ENCODE results near the gene CD200R1.
A peak's percentile ranks its signal among the peaks of the same experiment; 100 is the strongest.

Gene CD200R1, protein sequence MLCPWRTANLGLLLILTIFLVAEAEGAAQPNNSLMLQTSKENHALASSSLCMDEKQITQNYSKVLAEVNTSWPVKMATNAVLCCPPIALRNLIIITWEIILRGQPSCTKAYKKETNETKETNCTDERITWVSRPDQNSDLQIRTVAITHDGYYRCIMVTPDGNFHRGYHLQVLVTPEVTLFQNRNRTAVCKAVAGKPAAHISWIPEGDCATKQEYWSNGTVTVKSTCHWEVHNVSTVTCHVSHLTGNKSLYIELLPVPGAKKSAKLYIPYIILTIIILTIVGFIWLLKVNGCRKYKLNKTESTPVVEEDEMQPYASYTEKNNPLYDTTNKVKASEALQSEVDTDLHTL

GRCh38 chr3:112974894-112975293 is at the start of gene CD200R1:
CD200R1 (minus strand) TSS chr3:112975103; CDS start chr3:112974857, 246 bp downstream.
- no peak for DNase-seq

DNA sequence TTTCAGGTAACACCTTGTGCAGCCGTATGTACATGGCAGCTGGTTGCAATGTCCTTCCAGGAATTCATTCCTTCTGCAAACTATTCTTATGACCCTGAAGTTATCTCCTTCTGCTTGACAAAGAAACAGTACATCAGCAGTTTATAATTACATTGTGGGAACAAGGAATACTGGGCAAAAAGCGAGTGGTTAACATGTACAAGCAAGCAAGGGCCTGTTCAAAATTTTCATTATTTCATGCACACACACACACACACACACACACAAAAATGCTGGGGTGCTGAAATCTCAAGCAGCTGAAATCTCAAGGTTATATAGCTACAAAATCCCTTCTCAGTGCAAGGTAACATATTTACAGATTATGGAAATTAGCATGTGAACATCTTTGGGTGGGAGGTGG is 46.6 kb upstream of the CD200R1 start:
- no peak for DNase-seq

DNA sequence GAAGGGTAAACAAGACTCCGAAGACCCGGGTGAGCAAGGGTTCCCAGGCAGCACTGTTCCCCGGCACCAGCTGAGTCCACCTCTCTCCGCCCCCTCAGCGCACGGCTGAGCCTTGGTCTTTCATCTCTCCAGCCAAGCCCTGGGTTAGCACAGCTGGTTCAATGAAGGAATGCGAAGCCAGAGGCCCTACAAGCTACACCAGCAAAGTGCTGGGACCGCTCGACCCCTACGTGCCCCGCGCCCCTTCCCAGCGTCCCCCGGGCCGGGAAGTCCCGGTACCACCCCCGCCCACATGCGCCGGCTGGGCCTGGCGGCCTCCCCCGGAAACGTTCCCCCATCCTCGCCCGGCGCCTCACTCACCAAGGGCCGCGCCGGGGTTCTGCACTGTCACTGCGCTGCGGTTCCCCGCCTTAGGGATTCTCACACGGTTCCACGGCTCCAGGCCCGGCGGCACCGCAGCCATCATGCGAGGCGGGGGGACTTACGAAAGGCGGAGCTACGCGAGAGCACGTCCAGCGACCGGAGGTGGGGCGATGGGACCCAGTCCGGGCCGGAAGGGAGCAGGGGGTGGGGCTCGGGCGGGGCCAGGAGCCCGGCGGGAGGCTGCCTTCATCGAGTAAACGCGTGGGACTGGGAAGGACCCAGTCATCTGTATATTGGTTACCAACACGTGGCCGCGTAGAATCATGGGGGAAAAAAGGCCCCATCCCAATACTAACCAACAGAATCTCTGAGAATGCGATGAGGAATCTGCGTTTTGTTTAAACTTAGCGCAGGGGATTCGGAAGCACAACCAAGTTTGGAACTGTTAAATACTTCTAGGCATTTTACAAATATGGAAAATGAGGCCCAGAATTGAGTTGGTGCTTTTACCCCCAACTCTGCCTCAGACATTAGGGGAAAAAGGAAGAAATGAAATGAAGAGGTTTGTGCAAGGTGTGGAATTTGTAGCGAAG is 44.6 kb upstream of the CD200R1 start:
- peak; percentile 97 for DNase-seq

DNA sequence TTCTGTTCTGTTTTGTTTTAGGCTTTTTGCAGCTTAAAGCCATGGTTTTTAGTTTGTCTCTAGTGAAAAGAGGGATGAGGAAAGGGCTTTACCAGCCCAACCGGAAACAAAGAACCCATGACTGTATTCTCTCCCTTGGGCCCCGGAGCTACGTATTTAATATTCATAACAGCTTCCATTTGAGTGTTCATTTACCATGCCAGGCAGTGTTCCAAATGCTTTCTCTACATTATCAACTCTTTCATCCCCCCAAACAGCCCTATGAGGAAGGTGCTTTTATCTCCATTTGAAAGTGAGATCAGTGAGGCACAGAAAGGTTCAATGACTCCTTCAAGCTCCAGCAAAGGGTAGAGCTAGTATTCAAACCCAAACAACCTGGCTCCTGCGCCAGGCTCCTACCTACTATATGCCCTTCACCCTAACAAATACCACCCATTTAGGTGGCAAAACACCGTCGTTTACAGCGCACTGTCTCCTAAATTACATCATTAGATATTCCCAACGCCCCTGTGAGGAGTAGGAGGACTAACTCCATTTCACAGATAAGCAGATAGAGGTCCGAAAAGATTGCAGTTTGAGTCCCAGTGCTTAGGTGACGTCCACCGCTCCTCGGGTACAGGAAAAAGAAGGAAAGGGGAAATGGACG is 43.8 kb upstream of the CD200R1 start:
- peak; percentile 19 for DNase-seq

DNA sequence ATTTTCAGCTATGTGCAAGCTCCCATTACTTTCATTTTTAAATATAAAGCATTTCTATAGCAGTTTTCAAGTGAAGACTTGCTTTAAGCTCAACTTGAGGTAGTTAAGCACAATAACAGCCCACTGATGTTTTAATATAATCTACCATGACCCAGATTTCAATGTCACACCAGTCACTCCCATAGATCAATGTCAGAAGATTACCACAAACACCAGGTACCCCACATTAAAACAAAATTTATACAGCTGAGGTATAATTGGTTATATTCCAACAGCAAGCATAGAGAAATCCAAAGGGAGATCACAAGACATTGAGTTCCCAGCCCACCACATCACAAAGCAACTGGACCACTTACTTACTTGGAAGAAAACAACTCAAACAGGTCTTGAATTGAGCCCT is 38.7 kb upstream of the CD200R1 start:
- DNase-seq: no peak

DNA sequence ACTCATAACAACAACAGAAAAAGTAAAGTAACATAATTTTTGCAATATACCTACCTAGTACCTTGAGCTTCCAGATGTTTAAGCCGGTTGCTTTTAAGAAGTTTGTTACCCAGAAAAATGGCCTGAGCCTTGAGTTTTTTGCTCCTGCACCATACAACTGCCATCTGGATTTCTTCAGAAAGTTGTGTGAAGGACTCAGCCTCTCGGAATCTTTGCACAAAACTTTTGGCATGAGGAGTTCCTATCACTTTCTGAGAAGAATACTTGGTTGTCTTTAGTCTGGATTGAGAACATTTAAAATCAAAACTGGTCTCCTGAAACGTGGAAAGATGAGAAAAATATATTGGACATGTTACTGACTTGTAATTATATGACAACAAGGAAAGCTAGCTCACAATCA is 33.2 kb upstream of the CD200R1 start:
- no peak for DNase-seq

DNA sequence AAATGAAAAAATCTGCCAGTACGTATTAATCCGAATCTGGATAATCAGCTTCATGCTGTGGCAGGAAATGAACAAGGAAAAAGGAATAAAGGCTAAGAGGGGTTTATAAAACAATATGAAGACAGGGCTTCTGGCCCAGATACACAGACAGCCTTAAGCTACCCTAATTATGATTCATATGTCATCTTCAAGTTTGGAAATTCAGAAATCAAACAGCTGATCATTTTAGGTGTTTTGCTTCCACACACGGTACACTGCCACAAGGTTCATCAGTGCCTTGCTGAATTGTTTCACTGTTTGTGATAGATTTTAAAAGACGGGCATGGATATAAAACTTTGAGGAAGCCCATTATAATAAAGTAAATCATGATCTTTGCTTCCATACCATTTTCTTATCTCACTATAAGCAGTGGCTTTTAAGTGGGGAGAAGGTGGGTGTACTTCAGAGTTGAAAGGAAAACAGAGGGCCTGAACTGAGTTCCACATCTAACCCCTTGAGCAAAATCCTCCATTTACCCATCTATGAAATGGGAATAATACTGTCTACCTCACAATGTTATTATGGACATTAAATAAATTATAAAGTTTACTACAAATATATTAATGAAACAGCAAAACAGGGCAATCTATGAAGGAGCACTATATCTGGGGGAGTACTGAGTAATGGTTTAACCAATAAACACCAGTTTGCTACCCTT is 31.6 kb upstream of the CD200R1 start:
- DNase-seq: no peak

DNA sequence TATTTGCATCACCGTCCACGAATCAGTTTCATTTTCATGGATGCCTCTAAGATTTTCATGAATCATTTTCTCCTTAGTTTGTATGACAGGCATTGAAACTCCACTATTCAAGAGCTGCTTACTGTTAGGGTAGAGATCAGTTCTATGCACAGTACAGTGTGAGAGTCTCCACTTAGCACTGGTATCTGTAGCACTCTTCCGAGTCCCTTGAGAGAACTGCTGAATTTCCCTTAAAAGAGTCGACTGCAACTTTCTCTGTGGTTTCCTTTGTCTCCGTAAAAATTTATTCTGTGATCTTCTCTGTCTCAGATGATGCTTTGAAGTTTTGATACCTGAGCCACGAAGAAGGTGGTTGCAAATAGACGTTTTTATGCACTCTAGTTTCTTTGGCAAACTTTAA is 30.7 kb upstream of the CD200R1 start:
- no peak for DNase-seq

DNA sequence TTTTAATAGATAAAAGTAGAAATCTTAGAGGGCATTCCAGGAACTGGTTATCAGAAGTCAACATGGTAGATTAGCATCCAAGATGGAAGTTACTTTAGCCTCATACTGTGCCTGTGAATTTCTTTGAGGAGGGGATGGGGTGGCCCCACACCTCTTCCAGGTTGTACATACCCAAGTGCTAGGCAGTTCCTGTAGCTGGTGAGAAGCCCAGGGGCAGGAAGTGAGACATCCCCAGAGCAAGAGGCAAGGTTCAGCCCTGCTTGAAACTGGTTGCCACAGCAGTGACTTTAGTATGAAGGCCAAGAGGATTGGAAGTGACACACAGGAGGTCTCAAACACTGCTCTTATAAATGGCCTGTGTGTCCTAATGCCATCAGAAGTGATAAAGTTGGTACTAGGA is 27.8 kb upstream of the CD200R1 start:
- no peak for DNase-seq

GRCh38 chr3:113002037-113002436 is 27.1 kb upstream of the CD200R1 start:
- DNase-seq: no peak

DNA sequence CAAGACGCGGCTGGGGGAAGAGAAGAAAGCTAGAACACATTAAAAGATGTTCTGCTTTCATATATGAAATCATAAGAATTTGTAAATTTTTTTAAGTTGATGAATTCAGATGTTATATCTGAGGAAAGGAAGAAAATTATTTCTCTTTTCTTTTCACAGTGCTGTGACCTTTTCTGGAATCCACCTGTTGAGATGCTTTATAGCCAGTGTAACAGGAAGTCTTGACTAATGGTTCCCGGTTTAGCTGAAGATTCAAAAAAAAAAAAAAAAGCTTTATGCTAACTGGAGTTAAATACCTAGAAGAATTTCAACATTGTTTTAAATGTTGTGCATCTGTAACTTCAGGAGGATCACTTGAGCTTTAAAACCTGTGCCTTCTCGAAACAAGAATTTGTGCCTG is 25.8 kb upstream of the CD200R1 start:
- no peak for DNase-seq

DNA sequence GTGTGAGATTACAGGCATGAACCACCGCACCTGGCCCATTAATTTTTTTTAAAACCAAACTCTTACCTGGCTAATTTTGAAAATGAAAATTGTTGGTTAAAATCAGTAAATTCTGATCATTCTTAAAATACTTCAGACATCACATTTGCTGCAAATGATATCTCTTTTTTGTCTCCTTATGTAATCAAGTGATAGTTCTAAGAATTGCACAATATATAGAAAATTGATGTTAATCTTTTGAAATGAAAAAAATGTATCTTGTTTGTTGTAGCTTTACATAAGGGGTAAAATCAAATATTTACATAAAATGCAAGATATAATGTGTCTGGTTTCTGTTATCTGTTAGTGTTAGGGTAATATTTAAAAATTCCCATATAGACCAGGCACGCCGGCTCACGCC is 20.9 kb upstream of the CD200R1 start:
- no peak for DNase-seq

- DNase-seq: peak; percentile 96
These were observed 16.0 kb upstream of the CD200R1 start, which contains the start of gene GTPBP8 for GRCh38 chr3:112990672-112991602. GTPBP8 (plus strand) TSS chr3:112990984; CDS start chr3:112991000, 16 bp downstream.

GRCh38 chr3:112987710-112988334 is 12.9 kb upstream of the CD200R1 start:
- DNase-seq: no peak

DNA sequence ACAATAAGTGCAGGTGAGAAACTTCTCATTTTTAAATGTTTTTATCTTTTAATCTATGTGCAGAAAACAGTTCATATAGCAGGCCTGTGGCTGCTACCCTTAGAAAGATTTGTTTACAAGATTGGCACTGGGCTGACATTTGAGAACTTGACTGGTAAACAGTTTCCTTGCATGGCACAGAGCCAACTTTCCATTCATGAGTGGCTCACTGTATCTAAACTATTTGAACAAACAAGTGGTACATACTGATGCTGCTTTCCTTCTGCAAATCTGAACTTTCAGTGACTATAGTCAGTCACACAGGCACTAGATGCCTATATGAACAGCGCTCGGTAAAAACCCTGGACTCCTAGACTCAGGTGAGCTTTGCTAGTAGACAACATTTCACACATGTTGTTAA is 9.6 kb upstream of the CD200R1 start:
- peak; percentile 38 for DNase-seq

DNA sequence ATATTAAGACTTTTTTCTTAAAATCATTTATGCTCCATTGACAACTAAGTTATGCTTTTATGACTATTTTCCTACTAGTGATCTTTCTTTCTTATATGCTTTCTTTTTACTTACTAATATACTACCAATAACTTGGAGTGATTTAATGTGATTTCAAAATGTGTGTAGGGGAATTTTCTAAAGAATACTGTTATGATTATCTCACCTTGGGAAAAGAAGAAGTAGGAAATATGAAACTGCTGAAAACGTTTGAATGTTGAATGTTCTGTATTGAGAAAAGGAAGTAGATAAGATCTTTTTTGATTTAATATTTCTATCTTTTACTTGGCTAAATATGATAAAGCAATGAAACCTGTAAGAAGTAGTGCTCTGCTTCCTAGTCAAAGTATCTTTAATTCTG is 7.8 kb upstream of the CD200R1 start:
- no peak for DNase-seq

DNA sequence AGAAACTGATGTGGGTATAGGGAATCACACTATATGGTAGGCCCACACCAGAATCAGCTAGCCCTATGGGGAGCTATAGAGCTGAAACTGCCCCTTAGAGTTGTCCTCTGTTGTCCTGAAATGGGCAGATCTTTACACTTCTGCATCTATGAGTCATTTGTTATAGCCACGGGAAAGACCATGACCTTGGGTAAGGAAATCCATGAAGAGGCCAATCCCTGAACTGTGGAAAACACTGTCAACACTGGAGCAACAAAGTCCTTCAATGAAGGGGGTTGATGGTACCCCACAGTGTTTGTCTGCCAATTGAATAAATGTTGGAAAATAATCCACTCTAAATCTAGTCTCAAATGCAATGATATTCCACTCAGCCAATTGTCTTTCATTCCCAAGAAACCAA is 5.2 kb upstream of the CD200R1 start:
- no peak for DNase-seq

DNA sequence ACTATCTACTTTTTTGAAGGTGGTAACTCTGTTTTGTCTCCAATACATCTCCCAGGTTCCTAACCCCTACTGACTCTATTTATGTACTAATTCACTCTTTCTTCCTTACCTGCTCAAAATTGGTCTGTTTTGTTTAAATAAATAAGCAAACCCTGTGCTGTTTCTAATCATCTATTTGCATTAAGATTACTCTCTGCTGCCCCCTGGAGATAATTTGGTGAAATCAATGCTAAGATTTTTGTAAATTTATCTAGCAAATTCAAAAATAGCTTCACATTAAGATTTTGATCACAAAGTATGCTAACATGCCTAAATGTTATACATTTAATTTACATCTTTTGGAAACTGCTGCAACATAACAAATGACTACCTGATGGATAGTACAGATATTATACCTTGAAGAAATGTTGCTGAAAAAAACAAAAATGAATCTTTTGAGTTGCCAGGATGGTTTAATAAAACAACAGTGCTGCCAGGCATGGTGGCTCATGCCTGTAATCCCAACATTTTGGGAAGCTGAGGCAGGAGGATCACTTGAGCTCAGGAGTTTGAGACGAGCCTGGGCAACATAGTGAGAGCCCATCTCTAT is 4.4 kb upstream of the CD200R1 start:
- DNase-seq: peak; percentile 41

GRCh38 chr3:112976953-112977352 is 2.0 kb upstream of the CD200R1 start:
- no peak for DNase-seq

DNA sequence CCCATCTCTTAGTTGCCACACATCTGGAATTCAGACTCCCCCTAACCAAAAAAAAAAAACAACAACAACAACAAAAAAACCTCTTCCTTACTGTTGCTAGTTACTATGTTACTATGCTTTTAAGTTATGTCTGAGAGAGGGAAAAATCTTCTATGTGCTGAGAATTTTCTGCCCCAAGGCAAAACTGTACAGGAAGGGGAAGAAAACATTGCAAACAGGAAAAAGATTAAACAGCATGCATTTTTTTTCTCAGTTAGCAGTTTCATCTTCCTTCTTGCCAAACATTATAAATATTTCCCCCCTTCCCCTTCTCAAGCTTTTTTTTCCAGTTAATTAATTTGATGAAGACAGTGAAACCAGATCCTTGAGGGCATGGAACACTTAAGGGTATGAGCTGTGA is 1.1 kb upstream of the CD200R1 start:
- no peak for DNase-seq

- DNase-seq: no peak
These were observed 755 bp downstream of the CD200R1 start for GRCh38 chr3:112974178-112974517.

Data from COR-L47 (cell line).